Stomach (tissue), 9 donors: ENCODE results near the gene F11R. TPM values are rescaled to one million over a fixed set of nuclear protein-coding genes. Genes with fewer than 3 reads are reported as not detected.
"Not testable (repeated sequence)": the region's sequence is repeated elsewhere in the genome, so short reads cannot be mapped to it uniquely, and the experiment has no call there.

Source experiments
- DNase-seq, 2 donors: peaks; one replicate each; pipeline versions ENCODE4 v3.0.0 to v3.0.0-alpha.2; 2013 to 2019
- H3K27ac ChIP-seq, 5 donors: fragments of 200-600 bp in 4 of 5; sonication (generic) in 4 of 5; one replicate each; pipeline ENCODE4 v1.5.1; 2013 to 2019; ENCODE audit warnings: mild to moderate bottlenecking in 1 of 5, moderate library complexity in 1 of 5
- H3K27me3 ChIP-seq, 3 donors: fragments of 200-600 bp; sonication (generic); one replicate each; pipeline ENCODE4 v1.5.1; 2017 to 2019; ENCODE audit warnings: mixed run types in 1 of 3
- H3K36me3 ChIP-seq, 4 donors: fragments of 200-600 bp; sonication (generic); 1 replicate in 3 of 4; 2 replicates in 1 of 4; pipeline ENCODE4 v1.5.1; 2016 to 2019
- H3K4me1 ChIP-seq, 4 donors: fragments of 200-600 bp; sonication (generic); one replicate each; pipeline ENCODE4 v1.5.1; 2016 to 2019
- H3K4me3 ChIP-seq, 4 donors: fragments of 200-600 bp; sonication (generic) in 3 of 4; one replicate each; pipeline ENCODE4 v1.5.1; 2016 to 2019; ENCODE audit warnings: mild to moderate bottlenecking in 1 of 4
- H3K9me3 ChIP-seq, 4 donors: fragments of 200-600 bp; sonication (generic); one replicate each; pipeline ENCODE4 v1.5.1; 2016 to 2019
- CTCF ChIP-seq, 7 experiments: fragments of 450-650 bp in 4 of 7; fragments of 200-600 bp in 3 of 7; sonication (generic) in 3 of 7; IDR thresholded peaks; one replicate each; pipeline ENCODE4 v1.5.1; 2016 to 2019; ENCODE audit warnings: antibody characterized with exemption in 7 of 7, control low read depth in 2 of 7, mild to moderate bottlenecking in 1 of 7
- EP300 ChIP-seq: sonication (generic); formaldehyde crosslinking; IDR thresholded peaks from one replicate; pipeline ENCODE4 v1.6.1; 2017; ENCODE audit warnings: antibody characterized with exemption
- POLR2A ChIP-seq, 4 donors: fragments of 450-650 bp; IDR thresholded peaks; one replicate each; pipeline ENCODE4 v1.6.1; 2016; ENCODE audit warnings: antibody characterized with exemption in 4 of 4, control low read depth in 2 of 4, mild to moderate bottlenecking in 1 of 4, moderate library complexity in 1 of 4
- POLR2AphosphoS5 ChIP-seq, 3 donors: sonication (generic); formaldehyde crosslinking; IDR thresholded peaks; one replicate each; pipeline ENCODE4 v1.6.1; 2016; ENCODE audit warnings: antibody characterized with exemption in 3 of 3
- WGBS, 5 donors: extraction: QIAGEN DNeasy Blood & Tissue Kit in 3 of 5; methylation state at CpG; one replicate each; pipeline versions ENCODE4 v1.1.5 to v1.1.7; 2013 to 2018; 5-methylcytosine and 5-hydroxymethylcytosine counted together
- intact Hi-C: fragments of 100-400 bp; cut with DNase I; formaldehyde crosslinking; loops from one replicate; pipeline ENCODE4 v1.15.1; 2023; ENCODE audit warnings: low total_unique reads
- polyA plus RNA-seq, 3 donors: library from polyadenylated mRNA; stranded (reverse); fragments of 200-250 nt; gene quantifications; one replicate each; pipeline ENCODE4 v1.2.3, GENCODE V29; 2013
- total RNA-seq, 5 donors: library from RNA; depleted of rRNA; stranded (reverse); fragments of >200 nt; gene quantifications; one replicate each; pipeline versions ENCODE4 v1.1.0 to v1.2.3, GENCODE V29; 2014 to 2016
- donor health status: healthy with polysubstance abuse.
- donor health status: Bipolar disorder and iron deficiency.
- donor health status: healthy.

Gene F11R
- total and polyA plus RNA-seq, 8 donors, result 7.6 to 130 (median 25.0) TPM

- intact Hi-C loops, result no loop called here
- no peaks in the 10 kb centered on the region for H3K9me3 ChIP-seq
- WGBS, 5 donors, result 59 to 73% (median 69%) methylated on average over 10 of the region's 10 CpGs
- peak overlapping the region; percentile 26 to 90 (median 73) for H3K27ac ChIP-seq
- TF ChIP-seq POLR2AphosphoS5 (IDR thresholded peaks at IDR 0.05) (no peak), EP300 (no peak), POLR2A (IDR thresholded peaks at IDR 0.05) (no peak), CTCF (IDR thresholded peaks at IDR 0.05) (no peak)
- H3K4me1 ChIP-seq, result peaks cover 0 to 18% (median 0%) of the 10 kb centered on the region in 4 donors
- H3K4me3 ChIP-seq, result peak overlapping the region; percentile 36 to 52 (median 43)
- DNase-seq, result peak; percentile 62 to 82
- peaks cover 0 to 11% (median under 1%) of the 10 kb centered on the region in 4 donors for H3K36me3 ChIP-seq
- H3K27me3 ChIP-seq, result peaks cover 0 to 9% (median 0%) of the 10 kb centered on the region in 3 donors
These were observed 47.6 kb upstream of the F11R start for GRCh38 chr1:161068306-161069234.

GRCh38 chr1:161066694-161067093, 45.7 kb upstream of the F11R start:
- Histone ChIP-seq H3K36me3 (no peaks in the 10 kb centered on the region), H3K27ac (no peak overlapping the region), H3K4me1 (peaks cover 0 to 18% (median 0%) of the 10 kb centered on the region in 4 donors), H3K27me3 (peaks cover 0 to 10% (median 0%) of the 10 kb centered on the region in 3 donors), H3K9me3 (no peaks in the 10 kb centered on the region), H3K4me3 (no peak overlapping the region)
- intact Hi-C loops, result no loop called here
- DNase-seq, result no peak
- TF ChIP-seq POLR2A (IDR thresholded peaks at IDR 0.05), result no peak
- TF ChIP-seq EP300, result no peak
- TF ChIP-seq CTCF (IDR thresholded peaks at IDR 0.05), result no peak
- no peak for TF ChIP-seq POLR2AphosphoS5 (IDR thresholded peaks at IDR 0.05)
- 62 to 71% (median 67%) methylated on average over 3 of the region's 3 CpGs for WGBS, 5 donors

GRCh38 chr1:161065681-161066080, 44.7 kb upstream of the F11R start:
- intact Hi-C loops, H3K9me3 ChIP-seq, DNase-seq, H3K27ac ChIP-seq, H3K36me3 ChIP-seq, H3K4me3 ChIP-seq: not testable (repeated sequence)
- Histone ChIP-seq H3K27me3 (peaks cover 0 to 10% (median 0%) of the 10 kb centered on the region in 3 donors), H3K4me1 (peaks cover 0 to 18% (median 0%) of the 10 kb centered on the region in 4 donors)
- WGBS, 5 donors, result 91 to 96% (median 92%) methylated on average over 7 of the region's 7 CpGs

GRCh38 chr1:161063936-161064335, 43.0 kb upstream of the F11R start:
- Histone ChIP-seq H3K4me1 (peaks cover 0 to 13% (median 0%) of the 10 kb centered on the region in 4 donors), H3K27me3 (peaks cover 0 to 10% (median 0%) of the 10 kb centered on the region in 3 donors)
- intact Hi-C loops, DNase-seq, H3K4me3 ChIP-seq, H3K27ac ChIP-seq, H3K9me3 ChIP-seq, H3K36me3 ChIP-seq: not testable (repeated sequence)
- 54 to 66% (median 60%) methylated on average over 6 of the region's 6 CpGs for WGBS, 5 donors

GRCh38 chr1:161061419-161061818, 40.5 kb upstream of the F11R start:
- Histone ChIP-seq H3K4me1 (peaks cover 0 to 4% (median 0%) of the 10 kb centered on the region in 4 donors), H3K36me3 (peaks cover 0 to 4% (median 0%) of the 10 kb centered on the region in 4 donors), H3K9me3 (no peaks in the 10 kb centered on the region), H3K27me3 (peaks cover 0 to 11% (median 0%) of the 10 kb centered on the region in 3 donors), H3K4me3 (no peak overlapping the region), H3K27ac (no peak overlapping the region)
- WGBS, 5 donors, result 92 to 95% (median 93%) methylated on average over 4 of the region's 4 CpGs
- TF ChIP-seq POLR2AphosphoS5 (IDR thresholded peaks at IDR 0.05) (no peak), CTCF (IDR thresholded peaks at IDR 0.05) (no peak), EP300 (no peak), POLR2A (IDR thresholded peaks at IDR 0.05) (no peak)
- intact Hi-C loops, result no loop called here
- DNase-seq, result no peak
